Testis (tissue), 2 donors: Measurements from ENCODE around the gene MTMR6.

Experiments
- CTCF ChIP-seq, 3 experiments: fragments of 450-650 bp in 2 of 3; fragments of 200-600 bp in 1 of 3; sonication (generic) in 1 of 3; IDR thresholded peaks; one replicate each; pipeline ENCODE4 v1.5.1; 2016 to 2019; ENCODE audit warnings: antibody characterized with exemption in 3 of 3, mild to moderate bottlenecking in 2 of 3, moderate library complexity in 1 of 3
- POLR2A ChIP-seq: fragments of 450-650 bp; IDR thresholded peaks from one replicate; pipeline ENCODE4 v1.6.1; 2017; ENCODE audit warnings: antibody characterized with exemption, mild to moderate bottlenecking, moderate library complexity

- no peak for TF ChIP-seq CTCF (IDR thresholded peaks at IDR 0.05)
- no peak for TF ChIP-seq POLR2A
Observed at GRCh38 chr13:25198647-25199046, 88.6 kb downstream of the MTMR6 start.
